AG10803 (cell line): ENCODE results near the gene SMCO2.

Experiments used
- DNase-seq: peaks from one replicate; pipeline ENCODE4 v3.0.0; 2010; ENCODE audit warnings: low read depth
- H3K4me3 ChIP-seq: 2 replicates; pipeline ENCODE4 v1.5.1; 2011; ENCODE audit warnings: mild to moderate bottlenecking, low read length, control low read depth
- TF ChIP-seq, protein P1 (sequence below): conservative IDR thresholded peaks from 2 replicates; pipeline ENCODE4 v1.5.1; 2011; ENCODE audit warnings: mild to moderate bottlenecking, low read length, control low read depth, inconsistent platforms

Gene SMCO2

DNA sequence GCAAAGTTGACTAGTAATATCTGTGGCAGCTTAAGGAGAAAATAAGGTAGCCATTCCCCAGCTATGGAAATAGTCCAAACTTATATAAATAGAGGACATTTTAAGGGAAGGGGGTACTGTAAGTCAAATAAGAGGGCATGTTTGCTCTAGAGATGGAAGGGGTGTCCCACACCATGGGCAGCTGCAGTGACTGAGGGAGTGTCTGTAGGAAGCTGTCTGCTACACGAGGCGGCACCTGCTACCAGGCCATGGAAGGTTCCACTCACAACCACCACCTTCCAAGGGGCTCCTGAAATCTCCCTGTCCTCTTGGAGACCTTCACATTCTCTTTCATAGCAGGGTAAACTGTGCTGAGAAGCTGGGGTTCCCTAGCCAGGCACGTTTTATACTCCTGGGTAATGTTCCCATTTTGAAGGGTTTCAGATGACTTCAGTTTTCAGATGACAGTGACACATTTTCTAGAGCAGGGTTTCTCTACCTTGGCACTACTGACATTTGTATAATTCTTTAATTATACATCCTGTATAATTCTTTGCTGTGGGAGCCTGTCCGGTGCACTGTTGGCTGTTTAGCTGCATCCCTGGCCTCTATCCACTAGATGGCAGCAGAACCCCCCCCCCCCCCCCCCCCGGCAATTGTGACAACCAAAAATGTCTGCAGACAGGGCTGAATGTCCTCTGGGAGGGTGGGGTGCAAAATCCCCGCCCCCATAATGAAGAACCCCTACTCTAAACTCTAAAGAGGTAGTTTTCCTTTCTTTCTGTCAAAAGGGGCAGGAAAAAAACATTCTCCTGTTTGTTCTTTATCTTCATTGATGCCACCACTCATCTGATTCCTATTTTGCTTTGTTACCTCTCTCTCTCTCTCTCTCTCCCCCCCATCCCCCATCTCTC lies 11.6 kb upstream of the SMCO2 start:
- H3K4me3 ChIP-seq: no peak overlapping the region
- TF ChIP-seq, protein P1, sequence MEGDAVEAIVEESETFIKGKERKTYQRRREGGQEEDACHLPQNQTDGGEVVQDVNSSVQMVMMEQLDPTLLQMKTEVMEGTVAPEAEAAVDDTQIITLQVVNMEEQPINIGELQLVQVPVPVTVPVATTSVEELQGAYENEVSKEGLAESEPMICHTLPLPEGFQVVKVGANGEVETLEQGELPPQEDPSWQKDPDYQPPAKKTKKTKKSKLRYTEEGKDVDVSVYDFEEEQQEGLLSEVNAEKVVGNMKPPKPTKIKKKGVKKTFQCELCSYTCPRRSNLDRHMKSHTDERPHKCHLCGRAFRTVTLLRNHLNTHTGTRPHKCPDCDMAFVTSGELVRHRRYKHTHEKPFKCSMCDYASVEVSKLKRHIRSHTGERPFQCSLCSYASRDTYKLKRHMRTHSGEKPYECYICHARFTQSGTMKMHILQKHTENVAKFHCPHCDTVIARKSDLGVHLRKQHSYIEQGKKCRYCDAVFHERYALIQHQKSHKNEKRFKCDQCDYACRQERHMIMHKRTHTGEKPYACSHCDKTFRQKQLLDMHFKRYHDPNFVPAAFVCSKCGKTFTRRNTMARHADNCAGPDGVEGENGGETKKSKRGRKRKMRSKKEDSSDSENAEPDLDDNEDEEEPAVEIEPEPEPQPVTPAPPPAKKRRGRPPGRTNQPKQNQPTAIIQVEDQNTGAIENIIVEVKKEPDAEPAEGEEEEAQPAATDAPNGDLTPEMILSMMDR: peak; percentile 54
- DNase-seq: no peak

DNA sequence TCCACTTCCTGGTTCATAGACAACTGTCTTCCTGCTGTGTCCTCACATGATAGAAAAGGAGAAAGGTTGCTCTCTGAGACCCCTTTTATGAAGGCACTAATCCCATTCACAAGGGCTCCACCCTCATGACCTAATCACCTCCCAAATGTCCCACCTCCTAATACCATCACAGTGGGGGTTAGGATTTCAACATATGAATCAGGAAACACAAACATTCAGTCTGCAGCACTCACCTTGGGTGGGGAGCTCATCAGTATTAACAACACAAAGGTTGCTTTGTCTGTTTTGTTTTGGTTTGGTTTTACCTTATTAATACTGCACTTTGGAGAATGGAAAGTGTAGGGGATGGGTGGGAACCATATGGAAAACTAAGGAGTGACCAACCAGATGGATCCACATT lies 10.5 kb upstream of the SMCO2 start:
- no peak for DNase-seq
- TF ChIP-seq, protein P1: no peak

DNA sequence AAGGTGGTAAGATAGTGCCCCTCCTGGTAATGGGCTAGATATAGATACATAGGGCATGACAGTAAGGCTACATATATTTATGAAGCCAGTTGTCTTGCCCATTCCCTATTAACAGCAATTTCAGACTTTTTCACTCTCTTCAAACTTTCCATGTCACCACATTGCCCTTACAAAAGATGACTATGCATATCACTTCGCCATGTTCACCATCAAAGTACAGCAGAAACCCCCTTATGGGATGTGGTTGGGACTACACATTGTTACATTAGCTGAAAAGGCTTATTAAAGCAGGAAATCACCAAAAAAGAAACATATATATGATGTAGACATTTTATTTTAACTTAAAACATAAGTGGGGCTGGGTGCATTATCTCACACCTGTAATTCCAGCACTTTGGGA lies 9.8 kb upstream of the SMCO2 start:
- no peak for DNase-seq
- TF ChIP-seq, protein P1: no peak
- H3K4me3 ChIP-seq: no peak overlapping the region

More for the DNA sequence above, 10.5 kb upstream of the SMCO2 start:
- no peak overlapping the region for H3K4me3 ChIP-seq

DNA sequence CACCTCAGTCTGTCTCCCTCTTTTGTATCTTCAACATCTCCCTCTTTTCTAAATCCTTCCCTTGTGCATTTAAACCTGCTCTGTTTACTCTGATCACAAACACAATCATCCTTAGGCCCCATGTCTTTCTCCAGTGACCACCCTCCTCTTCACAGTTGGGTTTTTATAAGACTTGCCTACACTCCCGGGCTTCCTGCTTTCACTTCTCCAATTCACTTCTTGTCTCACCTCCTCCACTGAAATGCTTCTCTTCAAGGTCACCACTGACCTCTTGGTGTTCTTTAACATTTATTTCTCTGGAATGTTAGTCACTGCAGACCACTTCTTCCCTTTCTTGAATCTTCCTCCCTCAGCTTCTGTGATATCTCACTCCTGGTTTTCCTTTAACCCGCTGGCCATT lies 8.7 kb upstream of the SMCO2 start:
- TF ChIP-seq, protein P1: no peak
- H3K4me3 ChIP-seq: no peak overlapping the region
- no peak for DNase-seq

DNA sequence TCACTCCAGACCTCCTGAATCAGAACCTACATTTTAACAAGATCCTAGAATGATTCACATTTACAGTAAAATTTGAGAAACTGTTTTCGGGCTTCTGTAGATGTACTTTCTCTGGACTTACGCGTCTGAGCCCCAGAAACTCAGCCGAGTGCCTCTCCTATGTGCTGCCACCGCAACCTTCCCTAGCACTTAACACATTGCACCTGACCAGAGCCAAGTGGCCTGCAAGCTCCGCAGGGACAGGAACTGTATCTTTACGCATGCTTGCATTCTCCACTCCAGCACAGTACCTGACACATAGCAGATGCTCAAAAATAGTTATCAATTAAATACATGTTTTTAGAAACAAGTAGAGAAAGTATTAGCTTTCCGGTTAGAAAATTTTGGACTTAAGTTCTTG lies 1.2 kb downstream of the SMCO2 start:
- TF ChIP-seq, protein P1: no peak
- no peak for DNase-seq

DNA sequence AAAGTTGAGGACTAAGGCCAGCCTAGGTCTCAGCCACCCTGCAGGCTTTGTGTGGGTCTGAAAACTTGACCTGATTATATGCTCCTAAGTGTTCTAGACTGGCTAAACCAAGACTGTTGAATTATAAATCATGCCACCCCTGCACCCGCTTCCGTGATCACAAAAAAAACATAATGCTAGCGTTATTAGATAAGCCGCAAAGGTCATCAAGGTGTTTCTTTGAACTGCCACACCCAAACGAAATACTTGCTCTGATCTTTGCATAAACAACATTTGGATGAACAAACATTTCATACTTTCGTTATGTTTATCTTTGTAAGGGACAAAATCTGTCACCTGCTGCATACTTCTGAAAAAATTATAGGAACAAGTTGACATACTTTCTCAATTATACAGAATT lies 2.5 kb downstream of the SMCO2 start:
- no peak overlapping the region for H3K4me3 ChIP-seq
- DNase-seq: no peak
- TF ChIP-seq, protein P1: no peak

More for the DNA sequence above, 1.2 kb downstream of the SMCO2 start:
- no peak overlapping the region for H3K4me3 ChIP-seq

DNA sequence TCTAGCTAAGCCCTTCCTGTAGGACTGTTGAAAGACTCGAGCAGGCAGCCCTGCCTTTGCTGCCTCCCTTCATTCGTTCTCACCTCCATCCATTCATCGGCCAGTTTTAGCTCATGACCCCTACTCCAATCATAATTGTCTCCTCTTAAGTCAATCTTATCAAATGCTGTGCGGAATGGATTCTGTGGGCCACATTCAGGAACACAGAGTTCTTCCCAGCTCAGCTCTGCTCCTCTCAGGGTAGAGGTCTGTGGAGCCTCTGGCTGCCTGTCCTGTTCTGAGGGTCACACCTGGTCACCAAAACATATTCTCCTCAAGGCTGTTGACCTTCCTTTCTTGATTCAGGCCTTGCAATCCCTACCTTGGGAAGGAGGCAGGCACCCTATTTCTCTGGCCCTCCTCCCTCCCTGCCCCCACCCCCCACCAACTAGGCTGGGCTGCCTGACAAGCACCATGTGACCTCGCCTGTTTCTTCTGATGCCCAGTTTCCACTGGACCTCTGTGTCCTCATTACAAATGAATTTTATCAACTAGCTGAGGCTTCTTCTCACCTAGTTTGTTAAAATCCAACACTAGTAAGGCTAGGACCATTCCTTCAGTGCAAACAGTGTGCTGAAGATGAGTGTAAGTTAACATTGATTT lies 3.5 kb downstream of the SMCO2 start:
- TF ChIP-seq, protein P1: no peak
- DNase-seq: no peak
- no peak overlapping the region for H3K4me3 ChIP-seq
